IgD-negative memory B cell (primary cell): Measurements from ENCODE around the gene PEDS1. TPM values are rescaled to one million over a fixed set of nuclear protein-coding genes. Genes with fewer than 3 reads are reported as not detected.
A peak's percentile ranks its signal among the peaks of the same experiment; 100 is the strongest.

Source experiments
- H3K27ac Mint-ChIP-seq, 3 donors: one replicate each; pipeline ENCODE4 v1.8.0; 2020 to 2022; ENCODE audit warnings: mild to moderate bottlenecking in 3 of 3, mixed read lengths in 3 of 3, moderate library complexity in 1 of 3
- H3K27me3 Mint-ChIP-seq: one replicate; pipeline ENCODE4 v1.8.0; 2021; ENCODE audit warnings: mixed read lengths
- H3K36me3 Mint-ChIP-seq: one replicate; pipeline ENCODE4 v1.8.0; 2020; ENCODE audit warnings: mild to moderate bottlenecking, mixed read lengths
- H3K4me1 Mint-ChIP-seq, 3 donors: one replicate each; pipeline ENCODE4 v1.8.0; 2020 to 2022; ENCODE audit warnings: mixed read lengths in 3 of 3, mild to moderate bottlenecking in 1 of 3
- H3K4me3 Mint-ChIP-seq, 4 donors: one replicate each; pipeline ENCODE4 v1.8.0; 2020 to 2022; ENCODE audit warnings: mild to moderate bottlenecking in 4 of 4, mixed read lengths in 4 of 4, moderate library complexity in 3 of 4
- H3K9me3 Mint-ChIP-seq, 3 donors: one replicate each; pipeline ENCODE4 v1.8.0; 2020 to 2021; ENCODE audit warnings: mixed read lengths in 3 of 3, mild to moderate bottlenecking in 1 of 3
- polyA plus RNA-seq: library from polyadenylated mRNA; unstranded; fragments of 300-500 nt; fragmentation: Illumina TruSeq; gene quantifications from one replicate; pipeline ENCODE4 v1.2.3, GENCODE V29; 2021

PEDS1 gene
- polyA plus RNA-seq, 1 donor from 2014 or later = 18.9 TPM

DNA sequence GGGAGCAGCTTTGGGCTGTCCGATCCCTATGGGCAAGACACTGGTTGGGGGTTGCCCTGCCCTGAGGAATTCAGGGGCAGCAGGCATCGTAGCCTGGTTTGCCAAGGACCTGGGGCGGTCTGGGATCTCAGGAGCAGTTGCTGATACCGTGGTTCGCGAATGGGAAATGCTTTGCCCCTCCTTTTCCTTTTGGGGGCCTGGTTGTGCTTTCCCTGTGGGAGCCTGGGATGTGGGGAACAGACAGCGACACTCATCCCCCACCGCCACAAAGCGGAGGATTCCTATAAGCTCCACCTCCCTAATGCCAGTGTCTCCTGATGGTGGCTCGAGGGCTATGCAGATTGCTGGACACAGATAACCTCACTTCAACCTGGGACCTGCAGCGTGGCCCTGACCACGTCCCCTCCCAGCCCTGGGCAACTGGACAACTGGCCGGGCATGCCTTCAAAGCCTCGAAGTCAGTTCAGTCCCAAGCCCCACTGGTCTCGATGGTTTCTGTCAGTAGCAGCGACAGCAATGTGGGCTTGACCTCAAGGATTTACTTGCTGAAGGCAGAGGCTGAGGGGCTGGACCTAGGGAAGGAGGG lies 40.4 kb upstream of the PEDS1 start:
- peaks cover 0 to 14% (median 13%) of the 10 kb centered on the region in 3 donors for H3K4me1 Mint-ChIP-seq
- no peaks in the 10 kb centered on the region for H3K27me3 Mint-ChIP-seq
- peak overlapping the region in 1 of 4 donors; percentile 100 for H3K4me3 Mint-ChIP-seq
- H3K36me3 Mint-ChIP-seq = peaks cover 7% of the 10 kb centered on the region
- H3K27ac Mint-ChIP-seq = peak overlapping the region in 2 of 3 donors; percentile 37 to 76
- no peaks in the 10 kb centered on the region for H3K9me3 Mint-ChIP-seq

DNA sequence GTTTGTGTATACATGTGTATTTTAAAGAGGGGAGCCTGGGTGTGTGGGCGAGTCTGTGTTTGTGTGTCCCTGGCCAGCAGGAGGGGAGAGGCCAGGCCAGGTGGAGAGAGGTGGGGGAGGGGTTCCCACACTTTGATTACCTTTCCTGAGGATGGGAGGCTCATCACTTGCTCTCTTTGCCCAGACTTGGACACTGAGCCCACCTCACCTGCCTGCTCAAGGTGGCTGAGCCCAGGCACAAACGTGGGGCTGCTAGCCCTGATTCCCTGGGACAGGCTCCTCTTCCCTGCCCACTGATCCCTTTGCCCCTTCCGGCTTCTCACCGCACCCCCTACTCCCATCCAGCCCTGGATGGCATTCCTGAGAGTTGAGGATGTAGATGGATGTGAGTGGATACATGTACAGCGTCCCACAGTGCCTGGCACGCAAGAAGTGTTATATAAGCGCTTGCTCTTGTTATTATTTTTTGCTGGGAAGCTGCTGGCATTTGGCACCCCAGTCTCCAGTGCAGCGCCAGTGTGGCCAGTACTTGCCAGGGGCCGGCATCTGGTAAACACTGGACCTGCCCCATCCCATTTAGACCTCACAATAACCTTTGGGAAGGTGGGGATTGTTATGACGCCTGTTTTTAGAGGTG lies 39.8 kb upstream of the PEDS1 start:
- H3K9me3 Mint-ChIP-seq = no peaks in the 10 kb centered on the region
- no peaks in the 10 kb centered on the region for H3K27me3 Mint-ChIP-seq
- H3K27ac Mint-ChIP-seq = peak overlapping the region; percentile 37 to 76 (median 67)

DNA sequence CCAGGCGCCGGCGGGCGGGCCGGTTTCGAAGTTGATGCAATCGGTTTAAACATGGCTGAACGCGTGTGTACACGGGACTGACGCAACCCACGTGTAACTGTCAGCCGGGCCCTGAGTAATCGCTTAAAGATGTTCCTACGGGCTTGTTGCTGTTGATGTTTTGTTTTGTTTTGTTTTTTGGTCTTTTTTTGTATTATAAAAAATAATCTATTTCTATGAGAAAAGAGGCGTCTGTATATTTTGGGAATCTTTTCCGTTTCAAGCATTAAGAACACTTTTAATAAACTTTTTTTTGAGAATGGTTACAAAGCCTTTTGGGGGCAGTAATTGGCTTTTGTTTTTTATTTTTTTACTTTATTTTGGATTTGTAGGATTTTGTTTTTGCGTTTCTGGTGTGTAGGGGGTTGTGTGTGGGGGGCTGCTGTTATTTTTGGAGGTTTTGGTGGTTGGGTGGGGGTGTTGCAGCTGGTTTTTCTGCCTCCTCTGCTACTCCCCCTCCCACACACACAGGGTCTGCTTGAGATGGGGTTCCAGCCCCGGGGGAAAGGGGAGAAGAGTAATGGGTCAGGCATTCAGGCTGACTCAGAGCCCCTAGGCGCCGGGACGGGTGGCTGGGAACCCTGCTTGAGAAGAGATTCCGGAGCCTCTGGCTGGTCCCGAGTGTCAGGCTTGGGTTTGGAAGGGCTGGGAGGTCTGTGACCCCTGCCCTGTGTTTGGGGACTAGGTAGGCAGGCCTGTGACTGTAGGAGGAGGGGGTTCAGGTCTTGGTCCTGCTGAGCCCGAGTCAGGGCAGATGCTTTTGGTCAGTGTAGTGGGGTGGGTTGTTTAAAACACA lies 39.1 kb upstream of the PEDS1 start:
- Mint-ChIP-seq H3K4me3 (peak overlapping the region; percentile 92 to 100 (median 98)), H3K27me3 (no peaks in the 10 kb centered on the region), H3K27ac (peak overlapping the region; percentile 59 to 99 (median 97)), H3K36me3 (peaks cover 7% of the 10 kb centered on the region), H3K9me3 (no peaks in the 10 kb centered on the region), H3K4me1 (peaks cover 0 to 14% (median 13%) of the 10 kb centered on the region in 3 donors)

More for the DNA sequence above, 39.8 kb upstream of the PEDS1 start:
- peaks cover 7% of the 10 kb centered on the region for H3K36me3 Mint-ChIP-seq
- peak overlapping the region; percentile 84 to 100 (median 95) for H3K4me3 Mint-ChIP-seq
- peaks cover 0 to 14% (median 13%) of the 10 kb centered on the region in 3 donors for H3K4me1 Mint-ChIP-seq

DNA sequence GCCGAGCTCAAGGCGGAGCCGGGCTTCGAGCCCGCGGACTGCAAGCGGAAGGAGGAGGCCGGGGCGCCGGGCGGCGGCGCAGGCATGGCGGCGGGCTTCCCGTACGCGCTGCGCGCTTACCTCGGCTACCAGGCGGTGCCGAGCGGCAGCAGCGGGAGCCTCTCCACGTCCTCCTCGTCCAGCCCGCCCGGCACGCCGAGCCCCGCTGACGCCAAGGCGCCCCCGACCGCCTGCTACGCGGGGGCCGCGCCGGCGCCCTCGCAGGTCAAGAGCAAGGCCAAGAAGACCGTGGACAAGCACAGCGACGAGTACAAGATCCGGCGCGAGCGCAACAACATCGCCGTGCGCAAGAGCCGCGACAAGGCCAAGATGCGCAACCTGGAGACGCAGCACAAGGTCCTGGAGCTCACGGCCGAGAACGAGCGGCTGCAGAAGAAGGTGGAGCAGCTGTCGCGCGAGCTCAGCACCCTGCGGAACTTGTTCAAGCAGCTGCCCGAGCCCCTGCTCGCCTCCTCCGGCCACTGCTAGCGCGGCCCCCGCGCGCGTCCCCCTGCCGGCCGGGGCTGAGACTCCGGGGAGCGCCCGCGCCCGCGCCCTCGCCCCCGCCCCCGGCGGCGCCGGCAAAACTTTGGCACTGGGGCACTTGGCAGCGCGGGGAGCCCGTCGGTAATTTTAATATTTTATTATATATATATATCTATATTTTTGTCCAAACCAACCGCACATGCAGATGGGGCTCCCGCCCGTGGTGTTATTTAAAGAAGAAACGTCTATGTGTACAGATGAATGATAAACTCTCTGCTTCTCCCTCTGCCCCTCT lies 38.2 kb upstream of the PEDS1 start:
- peak overlapping the region; percentile 92 to 100 (median 98) for H3K4me3 Mint-ChIP-seq
- H3K27ac Mint-ChIP-seq = peak overlapping the region; percentile 59 to 99 (median 97)
- H3K9me3 Mint-ChIP-seq = no peaks in the 10 kb centered on the region
- peaks cover 7% of the 10 kb centered on the region for H3K36me3 Mint-ChIP-seq
- H3K27me3 Mint-ChIP-seq = no peaks in the 10 kb centered on the region
- H3K4me1 Mint-ChIP-seq = peaks cover 0 to 14% (median 11%) of the 10 kb centered on the region in 3 donors

DNA sequence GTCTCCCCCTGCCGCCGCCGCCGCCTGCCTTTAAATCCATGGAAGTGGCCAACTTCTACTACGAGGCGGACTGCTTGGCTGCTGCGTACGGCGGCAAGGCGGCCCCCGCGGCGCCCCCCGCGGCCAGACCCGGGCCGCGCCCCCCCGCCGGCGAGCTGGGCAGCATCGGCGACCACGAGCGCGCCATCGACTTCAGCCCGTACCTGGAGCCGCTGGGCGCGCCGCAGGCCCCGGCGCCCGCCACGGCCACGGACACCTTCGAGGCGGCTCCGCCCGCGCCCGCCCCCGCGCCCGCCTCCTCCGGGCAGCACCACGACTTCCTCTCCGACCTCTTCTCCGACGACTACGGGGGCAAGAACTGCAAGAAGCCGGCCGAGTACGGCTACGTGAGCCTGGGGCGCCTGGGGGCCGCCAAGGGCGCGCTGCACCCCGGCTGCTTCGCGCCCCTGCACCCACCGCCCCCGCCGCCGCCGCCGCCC lies 37.6 kb upstream of the PEDS1 start:
- peak overlapping the region; percentile 77 to 100 (median 82) for H3K4me3 Mint-ChIP-seq
- H3K9me3 Mint-ChIP-seq = no peaks in the 10 kb centered on the region
- H3K27me3 Mint-ChIP-seq = peaks cover under 1% of the 10 kb centered on the region
- H3K36me3 Mint-ChIP-seq = peaks cover 7% of the 10 kb centered on the region
- peaks cover 4 to 16% (median 14%) of the 10 kb centered on the region in 3 donors for H3K4me1 Mint-ChIP-seq
- H3K27ac Mint-ChIP-seq = peak overlapping the region in 1 of 3 donors; percentile 67

GRCh38 chr20:50190251-50191064 lies 36.9 kb upstream of the PEDS1 start, which contains the start of gene CEBPB:
Gene CEBPB, plus strand, starts transcription at chr20:50190830. Its CDS starts 204 bp downstream, at chr20:50191034.
- H3K4me3 Mint-ChIP-seq = peak within 1 kb of the TSS; percentile 81 to 100 (median 90)
- H3K27ac Mint-ChIP-seq = peak within 1 kb of the TSS; percentile 59 to 99 (median 67)
- peaks cover 6 to 15% (median 14%) of the 10 kb centered on the region in 3 donors for H3K4me1 Mint-ChIP-seq
- no peaks in the 10 kb centered on the region for H3K9me3 Mint-ChIP-seq
- peaks cover 5% of the 10 kb centered on the region for H3K36me3 Mint-ChIP-seq
- peaks cover 5% of the 10 kb centered on the region for H3K27me3 Mint-ChIP-seq

GRCh38 chr20:50189681-50190250 lies 36.2 kb upstream of the PEDS1 start:
- peaks cover 1% of the 10 kb centered on the region for H3K36me3 Mint-ChIP-seq
- peaks cover 6 to 15% (median 12%) of the 10 kb centered on the region in 3 donors for H3K4me1 Mint-ChIP-seq
- peak overlapping the region; percentile 63 to 87 (median 75) for H3K4me3 Mint-ChIP-seq
- peak overlapping the region in 2 of 3 donors; percentile 46 to 85 for H3K27ac Mint-ChIP-seq
- H3K9me3 Mint-ChIP-seq = no peaks in the 10 kb centered on the region
- peaks cover 6% of the 10 kb centered on the region for H3K27me3 Mint-ChIP-seq

- H3K4me1 Mint-ChIP-seq = peaks cover 6 to 15% (median 11%) of the 10 kb centered on the region in 3 donors
- no peaks in the 10 kb centered on the region for H3K36me3 Mint-ChIP-seq
- peak overlapping the region in 2 of 3 donors; percentile 68 to 85 for H3K27ac Mint-ChIP-seq
- H3K27me3 Mint-ChIP-seq = peaks cover 6% of the 10 kb centered on the region
- no peaks in the 10 kb centered on the region for H3K9me3 Mint-ChIP-seq
- peak overlapping the region in 3 of 4 donors; percentile 44 to 85 (median 83) for H3K4me3 Mint-ChIP-seq
These were observed 35.6 kb upstream of the PEDS1 start for GRCh38 chr20:50188879-50189680.

DNA sequence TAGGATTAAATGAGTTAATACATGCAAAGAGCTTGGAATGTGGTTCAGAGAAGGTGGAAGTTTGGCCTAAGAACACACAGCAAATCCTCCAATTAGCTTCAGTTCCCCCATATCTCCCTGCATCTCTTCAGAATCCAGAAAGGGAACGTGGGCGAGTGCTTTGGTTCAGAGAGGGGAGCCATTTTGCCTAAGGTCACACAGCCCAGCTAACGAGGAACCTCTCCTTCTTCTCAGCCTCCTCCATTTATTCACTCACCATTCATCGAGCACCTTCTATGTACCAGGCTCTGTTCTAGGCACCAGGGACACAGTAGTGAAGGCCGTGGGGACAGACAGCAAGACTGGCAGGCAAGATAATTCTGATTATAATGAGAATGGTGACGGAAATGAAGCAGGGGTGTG lies 34.8 kb upstream of the PEDS1 start:
- Mint-ChIP-seq H3K27me3 (peaks cover 6% of the 10 kb centered on the region), H3K27ac (peak overlapping the region in 2 of 3 donors; percentile 68 to 73), H3K36me3 (peaks cover 1% of the 10 kb centered on the region), H3K4me1 (peaks cover 6 to 11% (median 7%) of the 10 kb centered on the region in 3 donors), H3K9me3 (no peaks in the 10 kb centered on the region), H3K4me3 (peak overlapping the region in 1 of 4 donors; percentile 85)

DNA sequence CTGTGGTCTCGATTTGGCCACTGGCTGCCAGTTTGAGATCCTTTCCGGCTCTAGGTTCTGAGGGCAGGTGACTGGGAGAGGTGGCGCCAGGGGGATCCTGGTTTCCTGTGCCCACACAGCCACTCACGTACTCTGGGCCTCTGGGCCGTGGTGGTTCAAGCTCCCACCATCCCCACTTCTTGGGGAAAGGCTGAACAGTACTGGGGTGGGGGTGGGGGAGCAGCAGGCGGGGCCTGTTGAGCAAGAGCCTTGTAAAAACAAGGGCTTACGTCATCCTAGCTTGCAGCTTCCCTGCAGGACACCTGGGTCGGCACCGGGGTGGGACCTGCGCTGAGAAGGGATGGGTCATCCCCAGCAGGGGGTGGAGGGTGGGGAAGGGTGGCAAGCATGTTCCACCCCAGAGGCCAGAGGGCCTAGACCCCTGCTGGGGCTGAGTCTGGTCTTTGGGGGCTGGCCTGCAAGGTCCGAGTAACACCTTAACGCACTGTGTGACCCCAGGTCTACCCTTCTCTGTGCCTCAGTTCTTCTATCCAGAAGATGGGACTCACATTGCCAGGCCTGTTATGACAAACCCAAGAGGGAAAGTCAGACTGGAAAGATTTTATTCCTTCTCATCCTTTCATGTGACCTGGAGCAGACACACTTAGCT lies 34.0 kb upstream of the PEDS1 start:
- H3K27me3 Mint-ChIP-seq = peaks cover 6% of the 10 kb centered on the region
- H3K9me3 Mint-ChIP-seq = no peaks in the 10 kb centered on the region
- H3K36me3 Mint-ChIP-seq = peaks cover 1% of the 10 kb centered on the region
- H3K4me3 Mint-ChIP-seq = peak overlapping the region in 3 of 4 donors; percentile 58 to 85 (median 59)
- H3K27ac Mint-ChIP-seq = peak overlapping the region in 1 of 3 donors; percentile 73
- peaks cover 2 to 6% (median 6%) of the 10 kb centered on the region in 3 donors for H3K4me1 Mint-ChIP-seq

- Mint-ChIP-seq H3K9me3 (no peaks in the 10 kb centered on the region), H3K36me3 (peaks cover 1% of the 10 kb centered on the region), H3K27ac (no peak overlapping the region), H3K27me3 (peaks cover 6% of the 10 kb centered on the region), H3K4me1 (peaks cover 2 to 6% (median 6%) of the 10 kb centered on the region in 3 donors), H3K4me3 (peak overlapping the region in 1 of 4 donors; percentile 84)
These were observed 33.5 kb upstream of the PEDS1 start for GRCh38 chr20:50186987-50187402.
